K562 (cell line): ENCODE results near the gene FILIP1L. TPM values are rescaled to one million over a fixed set of nuclear protein-coding genes. Genes with fewer than 3 reads are reported as not detected.

Experiments used
- ARNT ChIP-seq, 2 experiments: fragments of 450-650 bp; IDR thresholded peaks; 2 replicates each; pipeline ENCODE4 v1.6.1; 2016; ENCODE audit warnings: mild to moderate bottlenecking in 1 of 2
- CAMTA2 ChIP-seq: fragments of 250-450 bp; sonication (Bioruptor Pico); conservative IDR thresholded peaks from 2 replicates; pipeline ENCODE4 v1.5.1; 2022
- FOXP1 ChIP-seq: sonication (generic); formaldehyde crosslinking; IDR thresholded peaks from 2 replicates; pipeline ENCODE4 v1.8.0; 2022; ENCODE audit warnings: mild to moderate bottlenecking, missing genetic modification reagents
- KAT8 ChIP-seq: fragments of 450-650 bp; IDR thresholded peaks from 2 replicates; pipeline ENCODE4 v1.6.1; 2016; ENCODE audit warnings: low read depth, mild to moderate bottlenecking
- L3MBTL2 ChIP-seq: fragments of 450-650 bp; IDR thresholded peaks from 2 replicates; pipeline ENCODE4 v1.6.1; 2016; ENCODE audit warnings: mild to moderate bottlenecking, moderate library complexity
- NFRKB ChIP-seq: fragments of 450-650 bp; IDR thresholded peaks from 2 replicates; pipeline ENCODE4 v1.6.1; 2016; ENCODE audit warnings: low read depth
- PRPF4 ChIP-seq: fragments of 200-400 bp; formaldehyde crosslinking; IDR thresholded peaks from one replicate; pipeline ENCODE4 v1.6.1; 2017; ENCODE audit warnings: low read length, low read depth, mild to moderate bottlenecking; ENCODE audit not compliant: insufficient read depth, poor library complexity, severe bottlenecking
- RBM14 ChIP-seq: fragments of 200-400 bp; formaldehyde crosslinking; IDR thresholded peaks from 2 replicates; pipeline ENCODE4 v1.6.1; 2018; ENCODE audit warnings: low read depth, mild to moderate bottlenecking, low read length, moderate library complexity, borderline replicate concordance; ENCODE audit not compliant: insufficient read depth
- RERE ChIP-seq: sonication (generic); formaldehyde crosslinking; IDR thresholded peaks from 2 replicates; pipeline ENCODE4 v1.8.0; 2023; ENCODE audit warnings: missing genetic modification reagents, mild to moderate bottlenecking, borderline replicate concordance
- STAT6 ChIP-seq: sonication (generic); formaldehyde crosslinking; IDR thresholded peaks from 2 replicates; pipeline ENCODE4 v1.8.1; 2023; ENCODE audit warnings: mild to moderate bottlenecking, missing genetic modification reagents
- TRIM28 ChIP-seq: fragments of 450-650 bp; IDR thresholded peaks from 2 replicates; pipeline ENCODE4 v1.6.1; 2017
- ZBTB1 ChIP-seq: sonication (generic); formaldehyde crosslinking; IDR thresholded peaks from 2 replicates; pipeline ENCODE4 v1.8.1; 2023; ENCODE audit warnings: missing genetic modification reagents, low read depth, mild to moderate bottlenecking, borderline replicate concordance
- ZEB2 ChIP-seq: fragments of 450-650 bp; IDR thresholded peaks from 2 replicates; pipeline ENCODE4 v1.6.1; 2016
- ZNF354B ChIP-seq: fragments of 250-450 bp; sonication (Bioruptor Pico); IDR thresholded peaks from 2 replicates; pipeline ENCODE4 v1.4.0; 2020
- polyA plus RNA-seq, 8 experiments: library from polyadenylated mRNA; depleted of rRNA in 4 of 8; stranded (reverse) in 5 of 8; unstranded in 3 of 8; fragments of >200 nt; fragmentation: Nextera tagmentation in 2 of 8; fragmentation: Illumina TruSeq in 1 of 8; extraction: Ambion mirVana in 2 of 8; extraction: Trizol in 1 of 8; gene quantifications; 2 replicates each; pipeline versions ENCODE4 v1.2.1 to v1.2.3, GENCODE V29; 2011 to 2014; ENCODE audit warnings: inconsistent platforms in 1 of 8, missing spikeins in 1 of 8
- total RNA-seq, 7 experiments: library from RNA; depleted of rRNA in 6 of 7; stranded (reverse); fragments of >200 nt in 6 of 7; fragmentation: Illumina TruSeq in 2 of 7; extraction: Trizol in 2 of 7; gene quantifications; 2 replicates each; pipeline versions ENCODE4 v1.2.1 to v1.2.3, GENCODE V29; 2011 to 2021; ENCODE audit warnings: low replicate concordance in 1 of 7
- TF ChIP-seq, protein P1 (sequence below): fragments of 450-650 bp; formaldehyde crosslinking; IDR thresholded peaks from 2 replicates; pipeline ENCODE4 v1.4.0; 2020; ENCODE audit warnings: mild to moderate bottlenecking, moderate library complexity
- TF ChIP-seq, protein P2 (sequence below): fragments of 450-650 bp; IDR thresholded peaks from 2 replicates; pipeline ENCODE4 v1.6.1; 2016; ENCODE audit warnings: mild to moderate bottlenecking

FILIP1L gene
- total and polyA plus RNA-seq, 9 of the 15 experiments (the other 6 are each of a cell fraction or from before 2014, with no cell fraction given): 0.50 to 2.1 (median 1.1) TPM

DNA sequence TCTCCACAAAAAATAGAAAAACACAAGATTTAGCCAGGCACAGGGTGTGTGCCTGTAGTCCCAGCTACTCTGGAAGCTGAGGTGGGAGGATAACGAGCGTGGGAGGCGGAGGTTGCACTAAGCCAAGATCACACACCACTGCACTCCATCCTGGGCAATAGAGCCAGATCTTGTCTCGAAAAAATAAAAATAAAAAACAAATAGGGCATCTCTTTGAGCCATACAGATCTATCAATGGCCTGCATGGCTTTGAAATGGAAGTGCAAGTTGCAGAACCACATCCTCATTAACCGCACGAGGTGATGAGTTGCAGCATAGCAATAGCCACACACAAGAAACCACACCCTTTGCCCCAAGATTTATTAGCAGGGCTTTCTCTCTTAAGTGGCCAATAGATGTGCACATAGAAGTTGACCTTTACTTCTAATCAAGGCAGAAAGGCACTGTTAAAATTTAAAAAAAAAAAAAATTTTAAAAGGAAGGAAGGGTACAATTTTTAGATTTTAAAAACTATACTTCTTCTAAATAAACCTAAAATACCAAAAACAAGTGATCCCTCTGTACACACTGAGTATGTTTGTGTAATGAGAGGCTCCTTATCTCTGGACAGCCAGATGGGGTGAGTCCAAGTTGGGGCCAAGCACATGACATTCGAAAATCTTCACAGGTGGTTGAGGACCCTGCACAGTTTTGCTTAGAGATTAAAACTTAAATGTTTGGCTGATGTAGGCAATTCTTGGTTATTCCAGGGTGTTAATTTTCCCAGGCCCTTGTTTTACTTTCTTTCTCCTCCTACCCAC, 53.4 kb downstream of the FILIP1L start (continued):
- TF ChIP-seq KAT8: no peak
- TF ChIP-seq ZNF354B: no peak
- TF ChIP-seq ZBTB1 (CRISPR knock-in tag): no peak
- no peak for TF ChIP-seq ARNT (IDR thresholded peaks at IDR 0.05)
- TF ChIP-seq, protein P1, sequence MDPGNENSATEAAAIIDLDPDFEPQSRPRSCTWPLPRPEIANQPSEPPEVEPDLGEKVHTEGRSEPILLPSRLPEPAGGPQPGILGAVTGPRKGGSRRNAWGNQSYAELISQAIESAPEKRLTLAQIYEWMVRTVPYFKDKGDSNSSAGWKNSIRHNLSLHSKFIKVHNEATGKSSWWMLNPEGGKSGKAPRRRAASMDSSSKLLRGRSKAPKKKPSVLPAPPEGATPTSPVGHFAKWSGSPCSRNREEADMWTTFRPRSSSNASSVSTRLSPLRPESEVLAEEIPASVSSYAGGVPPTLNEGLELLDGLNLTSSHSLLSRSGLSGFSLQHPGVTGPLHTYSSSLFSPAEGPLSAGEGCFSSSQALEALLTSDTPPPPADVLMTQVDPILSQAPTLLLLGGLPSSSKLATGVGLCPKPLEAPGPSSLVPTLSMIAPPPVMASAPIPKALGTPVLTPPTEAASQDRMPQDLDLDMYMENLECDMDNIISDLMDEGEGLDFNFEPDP (CRISPR knock-in tag): no peak
- TF ChIP-seq RERE (CRISPR knock-in tag): no peak
- TF ChIP-seq STAT6 (CRISPR knock-in tag): no peak
- TF ChIP-seq PRPF4: no peak
- peak; percentile 81 for TF ChIP-seq L3MBTL2
- no peak for TF ChIP-seq CAMTA2 (CRISPR knock-in tag)
- no peak for TF ChIP-seq TRIM28
- TF ChIP-seq, protein P2, sequence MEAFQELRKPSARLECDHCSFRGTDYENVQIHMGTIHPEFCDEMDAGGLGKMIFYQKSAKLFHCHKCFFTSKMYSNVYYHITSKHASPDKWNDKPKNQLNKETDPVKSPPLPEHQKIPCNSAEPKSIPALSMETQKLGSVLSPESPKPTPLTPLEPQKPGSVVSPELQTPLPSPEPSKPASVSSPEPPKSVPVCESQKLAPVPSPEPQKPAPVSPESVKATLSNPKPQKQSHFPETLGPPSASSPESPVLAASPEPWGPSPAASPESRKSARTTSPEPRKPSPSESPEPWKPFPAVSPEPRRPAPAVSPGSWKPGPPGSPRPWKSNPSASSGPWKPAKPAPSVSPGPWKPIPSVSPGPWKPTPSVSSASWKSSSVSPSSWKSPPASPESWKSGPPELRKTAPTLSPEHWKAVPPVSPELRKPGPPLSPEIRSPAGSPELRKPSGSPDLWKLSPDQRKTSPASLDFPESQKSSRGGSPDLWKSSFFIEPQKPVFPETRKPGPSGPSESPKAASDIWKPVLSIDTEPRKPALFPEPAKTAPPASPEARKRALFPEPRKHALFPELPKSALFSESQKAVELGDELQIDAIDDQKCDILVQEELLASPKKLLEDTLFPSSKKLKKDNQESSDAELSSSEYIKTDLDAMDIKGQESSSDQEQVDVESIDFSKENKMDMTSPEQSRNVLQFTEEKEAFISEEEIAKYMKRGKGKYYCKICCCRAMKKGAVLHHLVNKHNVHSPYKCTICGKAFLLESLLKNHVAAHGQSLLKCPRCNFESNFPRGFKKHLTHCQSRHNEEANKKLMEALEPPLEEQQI: no peak
- TF ChIP-seq RBM14: no peak
- TF ChIP-seq ZEB2: 0 out of 2 replicates have a peak, but pooled peaks have one; percentile 25
- TF ChIP-seq NFRKB: no peak
- TF ChIP-seq FOXP1: no peak
